ENCODE data around the gene CKS2.
"Not testable (repeated sequence)": the region's sequence is repeated elsewhere in the genome, so short reads cannot be mapped to it uniquely, and the experiment has no call there.

CKS2 gene

GRCh38 chr9:89291741-89292140 lies 19.3 kb upstream of the CKS2 start:
- Histone ChIP-seq H3K9me3 (ENCODE audit: insufficient read depth, low read length, severe bottlenecking) (no peaks in the 10 kb centered on the region), H3K9ac (ENCODE audit: low read depth, low read length) (no peak overlapping the region), H3K27me3 (ENCODE audit: insufficient read depth, low read length, poor library complexity) (no peaks in the 10 kb centered on the region), H4K20me1 (ENCODE audit: insufficient read depth, low read length) (no peaks in the 10 kb centered on the region), H3K79me2 (ENCODE audit: insufficient read depth, low read length) (no peaks in the 10 kb centered on the region), H3K4me1 (ENCODE audit: insufficient read depth, low read length) (no peaks in the 10 kb centered on the region), H3K4me2 (ENCODE audit: insufficient read depth, low read length) (no peak overlapping the region), H3K27ac (ENCODE audit: low read length) (no peak overlapping the region), H2AFZ (ENCODE audit: low read depth, low read length) (no peak overlapping the region), H3K36me3 (ENCODE audit: insufficient read depth, low read length) (no peaks in the 10 kb centered on the region), H3K4me3 (ENCODE audit: low read depth in 1 of 2, low read length in 2 of 2) (no peak overlapping the region)
- ATAC-seq (ENCODE audit: insufficient read depth, low read depth), result no peak
- TF ChIP-seq EZH2 (IDR thresholded peaks at IDR 0.05; ENCODE audit: borderline replicate concordance, low read depth, low read length, severe bottlenecking), result no peak
- TF ChIP-seq CTCF (IDR thresholded peaks at IDR 0.05; ENCODE audit: borderline replicate concordance, extremely low read depth, low read length, poor library complexity, severe bottlenecking), result no peak
- DNase-seq, result no peak

GRCh38 chr9:89293014-89293413 lies 18.0 kb upstream of the CKS2 start:
- DNase-seq (no peak), ATAC-seq (ENCODE audit: insufficient read depth, low read depth) (no peak)
- Histone ChIP-seq H3K9me3 (ENCODE audit: insufficient read depth, low read length, severe bottlenecking) (no peaks in the 10 kb centered on the region), H3K79me2 (ENCODE audit: insufficient read depth, low read length) (no peaks in the 10 kb centered on the region), H4K20me1 (ENCODE audit: insufficient read depth, low read length) (no peaks in the 10 kb centered on the region), H3K4me3 (ENCODE audit: low read depth in 1 of 2, low read length in 2 of 2) (no peak overlapping the region), H3K4me2 (ENCODE audit: insufficient read depth, low read length) (no peak overlapping the region), H3K27ac (ENCODE audit: low read length) (no peak overlapping the region), H2AFZ (ENCODE audit: low read depth, low read length) (no peak overlapping the region), H3K36me3 (ENCODE audit: insufficient read depth, low read length) (no peaks in the 10 kb centered on the region), H3K27me3 (ENCODE audit: insufficient read depth, low read length, poor library complexity) (no peaks in the 10 kb centered on the region), H3K4me1 (ENCODE audit: insufficient read depth, low read length) (no peaks in the 10 kb centered on the region), H3K9ac (ENCODE audit: low read depth, low read length) (no peak overlapping the region)
- TF ChIP-seq CTCF (IDR thresholded peaks at IDR 0.05; ENCODE audit: borderline replicate concordance, extremely low read depth, low read length, poor library complexity, severe bottlenecking) (no peak), EZH2 (IDR thresholded peaks at IDR 0.05; ENCODE audit: borderline replicate concordance, low read depth, low read length, severe bottlenecking) (no peak)

GRCh38 chr9:89295400-89295799 lies 15.6 kb upstream of the CKS2 start:
- H3K27ac ChIP-seq (ENCODE audit: low read length), result no peak overlapping the region
- no peak for TF ChIP-seq EZH2 (IDR thresholded peaks at IDR 0.05; ENCODE audit: borderline replicate concordance, low read depth, low read length, severe bottlenecking)
- TF ChIP-seq CTCF (IDR thresholded peaks at IDR 0.05; ENCODE audit: borderline replicate concordance, extremely low read depth, low read length, poor library complexity, severe bottlenecking), result no peak

GRCh38 chr9:89301996-89302395 lies 9.0 kb upstream of the CKS2 start:
- H3K79me2 ChIP-seq (ENCODE audit: insufficient read depth, low read length); H3K27me3 ChIP-seq (ENCODE audit: insufficient read depth, low read length, poor library complexity); H3K36me3 ChIP-seq (ENCODE audit: insufficient read depth, low read length); H3K4me1 ChIP-seq (ENCODE audit: insufficient read depth, low read length); H3K9ac ChIP-seq (ENCODE audit: low read depth, low read length); H3K9me3 ChIP-seq (ENCODE audit: insufficient read depth, low read length, severe bottlenecking); H3K4me2 ChIP-seq (ENCODE audit: insufficient read depth, low read length); DNase-seq; H3K27ac ChIP-seq (ENCODE audit: low read length); H2AFZ ChIP-seq (ENCODE audit: low read depth, low read length); H3K4me3 ChIP-seq (ENCODE audit: low read depth in 1 of 2, low read length in 2 of 2); H4K20me1 ChIP-seq (ENCODE audit: insufficient read depth, low read length); ATAC-seq (ENCODE audit: insufficient read depth, low read depth): not testable (repeated sequence)

More at GRCh38 chr9:89295400-89295799, 15.6 kb upstream of the CKS2 start:
- Histone ChIP-seq H3K9ac (ENCODE audit: low read depth, low read length) (no peak overlapping the region), H3K4me3 (ENCODE audit: low read depth in 1 of 2, low read length in 2 of 2) (no peak overlapping the region), H3K4me2 (ENCODE audit: insufficient read depth, low read length) (no peak overlapping the region), H3K27me3 (ENCODE audit: insufficient read depth, low read length, poor library complexity) (no peaks in the 10 kb centered on the region), H4K20me1 (ENCODE audit: insufficient read depth, low read length) (no peaks in the 10 kb centered on the region), H2AFZ (ENCODE audit: low read depth, low read length) (no peak overlapping the region), H3K36me3 (ENCODE audit: insufficient read depth, low read length) (no peaks in the 10 kb centered on the region), H3K79me2 (ENCODE audit: insufficient read depth, low read length) (no peaks in the 10 kb centered on the region), H3K9me3 (ENCODE audit: insufficient read depth, low read length, severe bottlenecking) (no peaks in the 10 kb centered on the region), H3K4me1 (ENCODE audit: insufficient read depth, low read length) (no peaks in the 10 kb centered on the region)
- DNase-seq (no peak), ATAC-seq (ENCODE audit: insufficient read depth, low read depth) (no peak)
